Activated CD8-positive, alpha-beta memory T cell treated with anti-CD3 and anti-CD28 coated beads for 4 hours (primary cell): Measurements from ENCODE around the gene CHST8.
"Not testable (repeated sequence)": the region's sequence is repeated elsewhere in the genome, so short reads cannot be mapped to it uniquely, and the experiment has no call there.

Source experiments
- DNase-seq, 2 donors: peaks; one replicate each; pipeline ENCODE4 v3.0.0-alpha.2; 2020; ENCODE audit warnings: low read depth in 2 of 2

CHST8 gene

GRCh38 chr19:33689138-33689746 lies 67.5 kb downstream of the CHST8 start:
- no peak for DNase-seq

GRCh38 chr19:33689868-33690267 lies 68.1 kb downstream of the CHST8 start:
- DNase-seq, result no peak

- no peak for DNase-seq
These were observed 68.8 kb downstream of the CHST8 start for GRCh38 chr19:33690378-33691029.

- DNase-seq, result no peak
These were observed 69.3 kb downstream of the CHST8 start for GRCh38 chr19:33691030-33691427.

- no peak for DNase-seq
These were observed 70.0 kb downstream of the CHST8 start for GRCh38 chr19:33691736-33692135.

GRCh38 chr19:33693678-33694077 lies 71.9 kb downstream of the CHST8 start:
- no peak for DNase-seq

GRCh38 chr19:33695547-33695946 lies 73.8 kb downstream of the CHST8 start:
- not testable (repeated sequence) for DNase-seq

- DNase-seq, result no peak
These were observed 76.0 kb downstream of the CHST8 start for GRCh38 chr19:33697766-33698165.

GRCh38 chr19:33698576-33699435 lies 77.1 kb downstream of the CHST8 start:
- no peak for DNase-seq

- no peak for DNase-seq
These were observed 78.1 kb downstream of the CHST8 start for GRCh38 chr19:33699754-33700407.

- no peak for DNase-seq
These were observed 78.8 kb downstream of the CHST8 start for GRCh38 chr19:33700408-33701013.

GRCh38 chr19:33701565-33701964 lies 79.8 kb downstream of the CHST8 start:
- DNase-seq, result no peak

GRCh38 chr19:33702606-33703437 lies 81.1 kb downstream of the CHST8 start:
- DNase-seq, result no peak

- no peak for DNase-seq
These were observed 81.6 kb downstream of the CHST8 start for GRCh38 chr19:33703438-33703750.

- no peak for DNase-seq
These were observed 82.1 kb downstream of the CHST8 start for GRCh38 chr19:33703821-33704220.

GRCh38 chr19:33704271-33704670 lies 82.5 kb downstream of the CHST8 start:
- no peak for DNase-seq

- no peak for DNase-seq
These were observed 83.5 kb downstream of the CHST8 start for GRCh38 chr19:33705090-33705847.

GRCh38 chr19:33705860-33706259 lies 84.1 kb downstream of the CHST8 start:
- DNase-seq, result no peak

- no peak for DNase-seq
These were observed 84.9 kb downstream of the CHST8 start for GRCh38 chr19:33706631-33707030.

GRCh38 chr19:33712268-33712667 lies 90.5 kb downstream of the CHST8 start:
- DNase-seq, result no peak
